Measurements from ENCODE around the gene GBGT1. TPM values are rescaled to one million over a fixed set of nuclear protein-coding genes. Genes with fewer than 3 reads are reported as not detected.

The GBGT1 gene
- polyA plus RNA-seq, 1 donor from 2014 or later, result not detected

- TF ChIP-seq SMC3 (conservative IDR thresholded peaks at IDR 0.05; ENCODE audit: poor library complexity) (no peak), EP300 (conservative IDR thresholded peaks at IDR 0.05; ENCODE audit: poor library complexity, severe bottlenecking) (no peak), MXI1 (conservative IDR thresholded peaks at IDR 0.05; ENCODE audit: poor library complexity, severe bottlenecking) (no peak)
- H3K36me3 ChIP-seq (ENCODE audit: insufficient read depth, low read length), result no peaks in the 10 kb centered on the region
- H3K4me2 ChIP-seq (ENCODE audit: low read length), result no peak overlapping the region
- H4K20me1 ChIP-seq (ENCODE audit: insufficient read depth), result no peaks in the 10 kb centered on the region
- no peaks in the 10 kb centered on the region for H3F3A ChIP-seq (ENCODE audit: insufficient read depth, low read length, poor library complexity, severe bottlenecking)
- no peaks in the 10 kb centered on the region for H3K9me2 ChIP-seq (ENCODE audit: insufficient read depth, low read length)
- H3K27me3 ChIP-seq (ENCODE audit: insufficient read depth, low read depth, low read length), result peaks cover 9% of the 10 kb centered on the region
- H3K4me3 ChIP-seq (ENCODE audit: low read length), result no peak overlapping the region
- H3K9ac ChIP-seq (ENCODE audit: low read length), result no peak overlapping the region
- H3K9me3 ChIP-seq (ENCODE audit: low read length), result no peaks in the 10 kb centered on the region
- H3K27ac ChIP-seq (ENCODE audit: low read length), result no peak overlapping the region
- H2AFZ ChIP-seq (ENCODE audit: low read depth, low read length), result no peak overlapping the region
- H3K79me2 ChIP-seq (replicated peaks; ENCODE audit: insufficient read depth, low read length), result no peaks in the 10 kb centered on the region
Measured at GRCh38 chr9:133167769-133168168, 4.1 kb upstream of the GBGT1 start.

GRCh38 chr9:133167096-133167730 is 3.5 kb upstream of the GBGT1 start:
- Histone ChIP-seq H4K20me1 (ENCODE audit: insufficient read depth) (no peaks in the 10 kb centered on the region), H3F3A (ENCODE audit: insufficient read depth, low read length, poor library complexity, severe bottlenecking) (no peaks in the 10 kb centered on the region), H2AFZ (ENCODE audit: low read depth, low read length) (no peak overlapping the region), H3K27me3 (ENCODE audit: insufficient read depth, low read depth, low read length) (peaks cover 9% of the 10 kb centered on the region), H3K79me2 (replicated peaks; ENCODE audit: insufficient read depth, low read length) (no peaks in the 10 kb centered on the region), H3K9me2 (ENCODE audit: insufficient read depth, low read length) (no peaks in the 10 kb centered on the region), H3K9me3 (ENCODE audit: low read length) (no peaks in the 10 kb centered on the region), H3K4me2 (ENCODE audit: low read length) (no peak overlapping the region), H3K9ac (ENCODE audit: low read length) (no peak overlapping the region), H3K36me3 (ENCODE audit: insufficient read depth, low read length) (no peaks in the 10 kb centered on the region), H3K4me3 (ENCODE audit: low read length) (no peak overlapping the region), H3K27ac (ENCODE audit: low read length) (no peak overlapping the region)
- no peak for TF ChIP-seq TAF1 (IDR thresholded peaks at IDR 0.05; ENCODE audit: low read depth)
- no peak for TF ChIP-seq RAD21 (conservative IDR thresholded peaks at IDR 0.05)
- TF ChIP-seq CTCF (IDR thresholded peaks at IDR 0.05; ENCODE audit: poor library complexity, severe bottlenecking), result no peak
- no peak for TF ChIP-seq REST (IDR thresholded peaks at IDR 0.05; ENCODE audit: borderline replicate concordance)
- TF ChIP-seq SMC3 (conservative IDR thresholded peaks at IDR 0.05; ENCODE audit: poor library complexity), result no peak
- no peak for TF ChIP-seq POLR2AphosphoS5 (IDR thresholded peaks at IDR 0.05)
- TF ChIP-seq EP300 (conservative IDR thresholded peaks at IDR 0.05; ENCODE audit: poor library complexity, severe bottlenecking), result no peak

- TF ChIP-seq EP300 (conservative IDR thresholded peaks at IDR 0.05; ENCODE audit: poor library complexity, severe bottlenecking), result no peak
- TF ChIP-seq RAD21 (conservative IDR thresholded peaks at IDR 0.05), result no peak
- no peak for TF ChIP-seq EZH2 (IDR thresholded peaks at IDR 0.05; ENCODE audit: borderline replicate concordance, insufficient read depth, low read length, poor library complexity, severe bottlenecking)
- no peak for TF ChIP-seq MXI1 (conservative IDR thresholded peaks at IDR 0.05; ENCODE audit: poor library complexity, severe bottlenecking)
- TF ChIP-seq REST (IDR thresholded peaks at IDR 0.05; ENCODE audit: borderline replicate concordance), result no peak
- no peak for TF ChIP-seq CTCF (IDR thresholded peaks at IDR 0.05; ENCODE audit: poor library complexity, severe bottlenecking)
- no peak for TF ChIP-seq TAF1 (IDR thresholded peaks at IDR 0.05; ENCODE audit: low read depth)
- TF ChIP-seq POLR2AphosphoS5 (IDR thresholded peaks at IDR 0.05), result no peak
- no peak for TF ChIP-seq SMC3 (conservative IDR thresholded peaks at IDR 0.05; ENCODE audit: poor library complexity)
- H3K4me2 ChIP-seq (ENCODE audit: low read length), result no peak overlapping the region
- H4K20me1 ChIP-seq (ENCODE audit: insufficient read depth), result no peaks in the 10 kb centered on the region
- peaks cover 9% of the 10 kb centered on the region for H3K27me3 ChIP-seq (ENCODE audit: insufficient read depth, low read depth, low read length)
- H3K9me2 ChIP-seq (ENCODE audit: insufficient read depth, low read length), result no peaks in the 10 kb centered on the region
- no peak overlapping the region for H3K9ac ChIP-seq (ENCODE audit: low read length)
- H3F3A ChIP-seq (ENCODE audit: insufficient read depth, low read length, poor library complexity, severe bottlenecking), result no peaks in the 10 kb centered on the region
- H3K4me3 ChIP-seq (ENCODE audit: low read length), result no peak overlapping the region
- no peaks in the 10 kb centered on the region for H3K36me3 ChIP-seq (ENCODE audit: insufficient read depth, low read length)
- no peak overlapping the region for H3K27ac ChIP-seq (ENCODE audit: low read length)
- H3K9me3 ChIP-seq (ENCODE audit: low read length), result no peaks in the 10 kb centered on the region
- H3K79me2 ChIP-seq (replicated peaks; ENCODE audit: insufficient read depth, low read length), result no peaks in the 10 kb centered on the region
- H2AFZ ChIP-seq (ENCODE audit: low read depth, low read length), result no peak overlapping the region
Measured at GRCh38 chr9:133166392-133166791, 2.7 kb upstream of the GBGT1 start.
